ENCODE data around the gene CLDN11.

CLDN11 gene

DNA sequence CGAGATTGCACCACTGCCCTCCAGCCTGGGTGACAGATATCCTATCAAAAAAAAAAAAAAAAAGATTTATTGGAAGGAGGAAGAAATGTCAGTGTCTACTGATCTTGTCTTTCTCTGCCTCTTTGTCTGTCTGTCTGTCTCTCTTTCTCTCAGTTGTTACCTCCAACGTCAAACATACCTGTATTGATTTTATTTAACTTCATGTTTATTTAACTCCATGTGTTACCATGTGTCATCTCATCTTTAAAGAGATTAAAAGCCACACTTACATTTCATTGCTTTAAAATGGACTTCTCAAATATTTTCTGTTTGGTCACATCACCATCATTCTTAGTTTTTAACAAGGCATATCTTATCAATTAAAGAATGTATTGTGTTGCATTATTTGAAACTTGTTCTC lies 9.4 kb downstream of the CLDN11 start:
- TF ChIP-seq, protein P1, sequence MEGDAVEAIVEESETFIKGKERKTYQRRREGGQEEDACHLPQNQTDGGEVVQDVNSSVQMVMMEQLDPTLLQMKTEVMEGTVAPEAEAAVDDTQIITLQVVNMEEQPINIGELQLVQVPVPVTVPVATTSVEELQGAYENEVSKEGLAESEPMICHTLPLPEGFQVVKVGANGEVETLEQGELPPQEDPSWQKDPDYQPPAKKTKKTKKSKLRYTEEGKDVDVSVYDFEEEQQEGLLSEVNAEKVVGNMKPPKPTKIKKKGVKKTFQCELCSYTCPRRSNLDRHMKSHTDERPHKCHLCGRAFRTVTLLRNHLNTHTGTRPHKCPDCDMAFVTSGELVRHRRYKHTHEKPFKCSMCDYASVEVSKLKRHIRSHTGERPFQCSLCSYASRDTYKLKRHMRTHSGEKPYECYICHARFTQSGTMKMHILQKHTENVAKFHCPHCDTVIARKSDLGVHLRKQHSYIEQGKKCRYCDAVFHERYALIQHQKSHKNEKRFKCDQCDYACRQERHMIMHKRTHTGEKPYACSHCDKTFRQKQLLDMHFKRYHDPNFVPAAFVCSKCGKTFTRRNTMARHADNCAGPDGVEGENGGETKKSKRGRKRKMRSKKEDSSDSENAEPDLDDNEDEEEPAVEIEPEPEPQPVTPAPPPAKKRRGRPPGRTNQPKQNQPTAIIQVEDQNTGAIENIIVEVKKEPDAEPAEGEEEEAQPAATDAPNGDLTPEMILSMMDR (IDR thresholded peaks at IDR 0.05), result no peak

DNA sequence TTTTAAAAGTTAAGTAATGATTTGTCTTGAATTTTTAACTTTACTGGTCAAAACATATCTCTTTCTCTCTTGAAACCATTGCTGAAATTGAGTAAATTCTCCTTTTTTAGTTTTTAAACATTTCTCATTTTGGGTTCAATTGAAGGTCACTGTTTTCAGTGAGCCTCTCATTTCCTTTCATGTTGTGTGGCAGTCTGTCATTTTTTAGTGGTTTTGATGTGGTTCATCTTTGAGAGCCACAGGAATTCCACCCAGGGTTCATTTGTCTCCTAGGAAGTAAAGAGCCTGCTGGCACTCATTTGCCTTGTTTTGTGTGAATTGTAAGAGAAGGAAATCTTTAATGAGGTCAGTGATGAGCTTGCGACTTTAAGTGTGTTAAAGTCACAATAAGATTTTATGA lies 10.4 kb downstream of the CLDN11 start:
- TF ChIP-seq, protein P1 (IDR thresholded peaks at IDR 0.05), result no peak

DNA sequence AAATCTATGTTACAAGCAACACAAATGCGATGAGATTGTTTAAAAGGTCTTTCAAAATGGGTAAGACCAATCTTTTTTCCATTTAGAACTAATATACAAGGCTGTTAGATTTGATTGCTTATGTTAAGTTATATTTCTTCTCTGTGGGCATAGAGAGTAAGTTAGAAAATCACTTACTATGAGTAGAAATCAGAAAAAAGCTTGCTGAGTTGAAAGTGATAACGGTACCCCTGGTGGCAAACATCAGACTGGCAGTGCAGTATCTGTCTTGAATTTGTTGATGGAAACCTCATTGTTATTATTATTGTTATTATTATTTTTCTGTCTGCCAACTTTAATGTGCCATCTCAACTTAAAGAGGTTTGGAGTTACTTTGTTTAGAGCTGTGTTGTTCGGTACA lies 12.4 kb downstream of the CLDN11 start:
- TF ChIP-seq, protein P1 (IDR thresholded peaks at IDR 0.05), result no peak

DNA sequence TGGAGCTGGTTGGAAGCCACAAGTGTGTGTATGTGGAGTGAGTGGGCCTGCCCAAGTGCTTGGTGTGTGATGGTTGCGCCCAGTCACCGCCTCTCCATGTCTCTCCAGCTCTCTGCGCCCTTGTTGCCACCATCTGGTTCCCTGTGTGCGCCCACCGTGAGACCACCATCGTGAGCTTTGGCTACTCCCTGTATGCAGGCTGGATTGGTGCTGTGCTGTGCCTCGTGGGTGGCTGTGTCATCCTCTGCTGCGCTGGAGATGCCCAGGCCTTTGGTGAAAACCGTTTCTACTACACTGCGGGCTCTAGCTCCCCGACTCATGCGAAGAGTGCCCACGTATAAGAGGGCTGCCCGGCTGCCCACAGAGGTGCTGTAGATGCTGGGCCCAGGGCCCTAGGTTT lies 13.7 kb downstream of the CLDN11 start:
- TF ChIP-seq, protein P1 (IDR thresholded peaks at IDR 0.05), result no peak

DNA sequence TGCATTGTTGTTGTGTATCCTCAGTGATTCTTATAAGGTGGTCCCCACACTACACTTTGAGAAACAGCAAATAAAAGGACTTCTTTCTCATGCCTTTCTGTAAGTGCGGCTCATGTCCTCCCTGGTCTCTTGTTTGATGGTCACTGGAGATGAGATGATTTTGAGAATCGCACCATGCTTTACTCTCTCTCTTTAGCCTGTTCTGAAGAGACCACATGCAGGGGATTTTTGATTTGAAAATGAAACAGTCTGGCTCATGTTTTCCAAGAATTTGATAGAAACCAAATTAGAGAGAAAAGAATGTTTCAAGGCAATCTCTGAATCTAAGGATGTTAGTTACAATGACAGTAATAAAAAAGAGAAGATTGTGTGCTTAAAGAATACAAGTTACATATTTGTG lies 18.0 kb downstream of the CLDN11 start:
- TF ChIP-seq, protein P1 (IDR thresholded peaks at IDR 0.05), result no peak

DNA sequence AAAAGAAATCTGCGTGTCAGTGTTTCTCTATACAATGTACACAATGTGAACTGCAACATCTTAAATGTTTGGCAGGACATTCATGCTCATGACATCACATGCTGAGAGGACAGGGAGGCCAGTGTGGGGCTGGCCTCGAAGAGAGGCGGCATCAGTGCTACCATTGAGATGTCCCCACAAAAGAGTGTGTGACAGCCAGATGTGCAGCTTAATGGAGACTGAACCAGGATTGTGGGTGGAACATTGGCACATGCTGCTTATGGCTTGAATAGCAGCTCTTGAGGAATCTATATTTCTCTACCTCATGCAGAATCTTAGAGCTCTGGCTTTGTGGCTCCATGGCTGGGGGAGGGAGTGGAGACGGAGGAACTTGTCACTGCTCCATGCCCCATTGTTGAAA lies 18.5 kb downstream of the CLDN11 start:
- TF ChIP-seq, protein P1 (IDR thresholded peaks at IDR 0.05), result no peak

DNA sequence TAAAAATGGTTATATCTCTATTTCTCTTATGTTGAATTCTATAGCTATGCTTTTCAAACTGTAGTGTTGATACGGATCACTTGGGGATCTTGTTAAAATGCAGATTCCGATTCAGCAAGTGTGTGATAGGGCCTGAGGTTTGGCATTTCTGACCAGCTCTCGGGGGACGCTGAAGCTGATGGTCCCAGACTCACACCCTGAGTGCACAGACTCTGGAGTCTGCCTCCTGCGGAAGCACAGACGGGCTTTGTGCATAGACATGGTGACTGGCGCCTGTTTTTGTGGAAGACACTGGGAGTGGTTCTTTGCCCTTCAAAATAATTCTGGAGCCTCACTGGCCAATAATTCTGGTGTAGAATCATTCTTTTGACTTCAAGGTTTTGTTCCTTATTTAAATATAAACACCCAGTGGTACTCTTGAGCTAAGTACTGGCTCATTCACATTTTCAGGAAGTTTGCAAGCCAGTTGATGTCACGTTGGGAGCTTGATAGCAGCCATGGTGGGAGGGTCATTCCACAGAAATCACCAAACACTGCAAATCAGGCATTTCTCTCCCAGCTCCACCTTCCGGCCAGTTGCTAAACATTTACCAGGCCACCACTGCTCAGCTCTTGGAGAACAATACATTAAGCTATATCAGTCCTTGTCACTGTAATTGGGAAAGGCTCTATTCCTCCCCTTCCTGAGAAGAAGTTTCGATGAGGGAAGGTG lies 19.2 kb downstream of the CLDN11 start:
- TF ChIP-seq, protein P1 (IDR thresholded peaks at IDR 0.05), result no peak

DNA sequence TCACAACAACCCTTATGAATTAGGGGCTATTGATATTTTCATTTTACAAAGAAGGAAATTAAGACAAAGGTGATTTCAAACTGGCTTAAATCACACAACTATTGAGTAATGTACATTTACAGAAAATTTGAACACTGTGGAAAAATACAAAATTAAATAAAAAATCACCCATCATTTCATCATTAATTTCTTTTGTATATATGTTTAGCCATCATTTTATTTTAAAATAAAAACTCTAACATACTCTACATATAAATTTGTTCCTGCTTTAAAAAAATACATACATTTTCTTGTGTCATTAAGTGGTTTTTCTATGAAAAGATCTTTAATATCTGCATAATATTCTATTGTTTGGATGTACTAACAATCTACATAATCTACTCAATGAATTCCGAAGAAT lies 20.2 kb downstream of the CLDN11 start:
- TF ChIP-seq, protein P1 (IDR thresholded peaks at IDR 0.05), result no peak

Data from LNCAP (cell line).